D341Med (cell line): ENCODE measurements around the gene MUC6.
A peak's percentile ranks its signal among the peaks of the same experiment; 100 is the strongest.
"Not testable (repeated sequence)": the region's sequence is repeated elsewhere in the genome, so short reads cannot be mapped to it uniquely, and the experiment has no call there.

Experiments
- DNase-seq: peaks from one replicate; pipeline ENCODE4 v3.0.0; 2012; ENCODE audit warnings: low spot score

The MUC6 gene

GRCh38 chr11:986270-986951 lies 50.1 kb downstream of the MUC6 start:
- DNase-seq, result no peak

GRCh38 chr11:985848-986247 lies 50.7 kb downstream of the MUC6 start:
- DNase-seq, result no peak

GRCh38 chr11:985406-985805 lies 51.1 kb downstream of the MUC6 start:
- DNase-seq, result no peak

- no peak for DNase-seq
Measured at GRCh38 chr11:984546-984945, 52.0 kb downstream of the MUC6 start.

GRCh38 chr11:981764-982163 lies 54.8 kb downstream of the MUC6 start:
- DNase-seq, result no peak

- DNase-seq, result no peak
Measured at GRCh38 chr11:980438-981357, 55.8 kb downstream of the MUC6 start.

GRCh38 chr11:978781-979180 lies 57.7 kb downstream of the MUC6 start:
- no peak for DNase-seq

GRCh38 chr11:977830-978720 lies 58.4 kb downstream of the MUC6 start:
- no peak for DNase-seq

GRCh38 chr11:976431-977160 lies 59.9 kb downstream of the MUC6 start:
- DNase-seq, result no peak

- DNase-seq, result peak; percentile 57
Measured at GRCh38 chr11:975827-976226, 60.7 kb downstream of the MUC6 start.

GRCh38 chr11:975376-975775 lies 61.1 kb downstream of the MUC6 start:
- not testable (repeated sequence) for DNase-seq

GRCh38 chr11:973237-973636 lies 63.3 kb downstream of the MUC6 start:
- DNase-seq, result no peak

GRCh38 chr11:972523-973211 lies 63.9 kb downstream of the MUC6 start:
- no peak for DNase-seq

GRCh38 chr11:971731-972365 lies 64.7 kb downstream of the MUC6 start:
- no peak for DNase-seq

- DNase-seq, result no peak
Measured at GRCh38 chr11:971092-971690, 65.3 kb downstream of the MUC6 start.

- no peak for DNase-seq
Measured at GRCh38 chr11:970319-970871, 66.1 kb downstream of the MUC6 start.

GRCh38 chr11:969651-970205 lies 66.8 kb downstream of the MUC6 start:
- no peak for DNase-seq

- no peak for DNase-seq
Measured at GRCh38 chr11:968822-969221, 67.7 kb downstream of the MUC6 start.

- no peak for DNase-seq
Measured at GRCh38 chr11:967995-968751, 68.3 kb downstream of the MUC6 start.
